Esophagus mucosa (tissue), 1 donor: Measurements from ENCODE around the gene SMIM1. TPM values are rescaled to one million over a fixed set of nuclear protein-coding genes. Genes with fewer than 3 reads are reported as not detected.

Source experiments
- ATAC-seq: fragments of 200-7000 bp; cut with Tn5 transposase; one replicate; pipeline ENCODE4 v1.9.1; 2020
- total RNA-seq: library from RNA; stranded (reverse); gene quantifications from one replicate; pipeline ENCODE4 v1.2.4, GENCODE V29; 2023
- donor health status: DM: yes; HTN: yes; CAD: no.

SMIM1 gene
- total RNA-seq, 1 donor from 2014 or later: 1.5 TPM

DNA sequence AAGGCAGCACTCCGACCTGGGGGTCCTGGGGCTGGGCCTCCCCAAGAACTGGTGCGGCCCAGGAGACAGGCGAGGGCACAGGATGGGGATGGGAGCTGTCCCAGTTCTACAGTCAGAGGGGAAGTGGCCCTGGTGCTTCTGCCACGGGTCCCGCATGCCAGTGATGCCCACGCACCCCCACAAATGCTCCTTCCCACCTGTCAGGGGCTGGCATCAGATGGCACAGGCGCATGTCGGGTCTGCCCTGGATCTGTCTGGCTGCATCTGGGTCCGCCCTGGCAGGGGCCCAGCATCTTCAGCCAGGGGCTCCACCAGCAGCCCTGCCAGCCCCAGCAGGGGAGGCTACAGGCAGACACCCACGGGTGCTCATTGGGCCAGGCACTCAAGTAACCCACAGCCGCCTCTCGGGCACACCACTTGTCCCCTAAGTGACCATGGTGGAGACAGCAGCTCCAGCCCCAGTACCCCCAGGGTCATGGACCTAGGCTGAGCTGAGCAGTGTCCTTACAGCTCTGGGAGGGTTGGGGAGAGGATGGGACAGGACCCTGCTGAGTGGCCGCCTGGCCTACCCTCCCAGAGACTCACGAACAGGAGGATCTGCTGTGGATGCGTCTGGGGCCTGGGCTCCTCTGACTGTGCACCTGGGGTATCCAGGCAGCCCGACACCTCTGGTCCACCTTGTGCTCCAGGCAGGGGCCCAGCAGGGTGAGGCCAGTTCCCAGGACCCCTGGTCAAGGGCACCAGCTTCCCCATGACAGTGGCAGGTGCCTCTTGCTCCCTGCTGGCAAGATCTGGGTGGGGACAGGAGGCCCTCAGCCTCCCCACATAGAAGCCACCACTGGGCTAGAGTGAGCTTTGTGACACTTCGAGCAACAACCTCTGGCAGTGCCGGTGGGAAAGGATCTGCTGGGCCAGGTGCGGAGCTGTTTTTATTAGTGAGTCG, 5.4 kb downstream of the SMIM1 start:
- ATAC-seq: no peak

DNA sequence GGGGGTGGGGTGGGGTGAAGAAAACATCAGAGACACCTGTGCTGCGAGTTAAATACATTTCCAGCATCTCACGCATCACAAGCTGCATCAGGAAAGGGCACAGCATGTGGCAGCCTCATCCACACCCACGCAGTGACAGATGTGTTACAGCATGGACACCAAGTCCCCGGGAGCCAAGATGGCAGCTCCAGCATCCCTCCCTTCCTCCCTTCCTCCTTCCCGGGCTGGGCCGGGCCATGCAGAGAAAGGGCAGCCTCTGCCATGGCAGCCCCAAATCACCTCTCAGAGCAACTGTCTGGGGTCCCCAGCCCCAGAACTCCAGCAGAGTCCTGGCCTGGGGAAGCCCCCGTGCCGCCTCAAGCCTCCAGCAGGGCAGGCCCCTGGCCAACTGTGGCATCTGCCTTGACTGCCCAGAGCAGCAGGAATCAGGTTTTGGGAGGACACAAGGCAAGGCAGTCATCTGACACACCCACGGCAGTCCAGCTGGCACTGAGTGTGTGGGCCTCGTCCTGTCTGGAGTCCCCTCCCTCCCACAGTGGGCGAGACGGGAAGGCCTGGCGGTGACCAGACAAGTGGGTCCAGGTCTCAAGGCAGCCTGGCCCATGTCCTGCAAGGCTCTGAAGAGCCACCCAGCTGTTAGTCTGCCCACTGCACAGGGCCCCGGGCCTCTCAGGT, 6.2 kb downstream of the SMIM1 start:
- no peak for ATAC-seq

DNA sequence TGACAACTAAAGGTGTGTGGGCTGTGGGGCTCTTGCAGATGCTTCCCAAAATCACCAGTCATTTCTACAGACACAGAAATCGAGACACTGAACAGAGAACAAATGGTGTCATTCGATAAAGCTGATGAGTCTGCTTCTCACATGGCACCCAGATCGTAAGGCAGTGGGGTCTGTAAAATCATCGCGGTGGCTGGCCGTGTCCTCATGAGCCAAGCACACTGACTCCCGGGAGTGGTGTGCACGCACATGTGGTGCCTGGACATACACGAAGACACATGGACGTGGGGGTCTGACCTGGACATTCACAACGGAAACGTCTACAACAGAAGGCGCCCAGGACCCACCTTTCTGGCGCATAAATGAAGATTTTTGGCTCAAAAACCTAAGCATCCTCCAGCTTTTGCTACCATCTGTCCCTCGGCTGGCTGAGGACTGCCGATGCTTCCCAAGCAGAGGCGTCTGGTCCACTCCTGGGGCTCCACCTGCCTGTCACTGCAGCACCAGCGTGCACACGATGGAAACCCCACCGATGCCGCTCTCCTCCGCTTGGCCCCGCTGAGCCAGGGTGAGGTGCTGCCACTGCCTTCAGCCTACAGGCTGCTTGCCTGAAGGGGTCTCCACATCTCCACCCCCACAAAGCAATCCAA, 6.8 kb downstream of the SMIM1 start:
- no peak for ATAC-seq

DNA sequence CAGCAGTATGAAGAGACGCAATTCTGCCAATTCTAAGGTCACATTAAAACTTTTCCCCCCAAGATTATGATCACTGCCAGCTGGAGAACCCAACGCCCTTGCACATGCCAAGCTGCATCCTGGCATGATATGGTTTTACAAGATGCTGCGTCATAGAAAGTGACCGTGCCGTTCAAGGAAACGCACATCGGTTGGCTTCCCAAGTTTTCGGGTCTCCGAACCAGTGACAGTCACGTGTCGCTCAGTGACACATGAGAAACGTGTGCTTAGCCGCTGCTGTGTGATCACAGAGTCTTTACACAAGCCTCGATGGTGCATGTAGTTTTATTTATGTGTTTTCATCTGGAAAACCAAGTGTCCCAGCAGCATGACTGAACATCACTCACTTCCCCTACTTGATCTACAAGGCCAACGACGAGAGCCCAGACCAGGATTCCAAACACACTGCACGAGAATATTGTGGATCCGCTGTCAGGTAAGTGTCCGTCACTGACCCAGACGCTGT, 7.4 kb downstream of the SMIM1 start:
- ATAC-seq: no peak

DNA sequence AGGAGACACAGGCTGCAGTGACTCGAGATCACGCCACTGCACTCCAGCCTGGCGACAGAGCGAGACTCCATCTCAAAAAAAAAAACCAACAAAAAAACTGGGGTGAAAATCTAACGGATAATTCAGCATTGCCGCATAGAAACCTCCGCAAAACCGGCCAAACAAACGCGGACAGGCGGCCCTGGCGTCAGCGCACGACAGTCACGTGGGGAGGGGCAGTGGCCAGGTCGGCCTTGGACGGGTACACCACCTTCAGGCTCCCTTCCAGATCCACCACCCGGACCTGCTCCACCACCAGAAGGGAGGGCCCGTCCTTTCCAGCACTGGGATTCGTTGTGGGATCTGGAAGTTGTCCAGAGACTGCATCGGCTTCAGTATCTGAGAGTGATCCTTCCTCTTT, 8.4 kb downstream of the SMIM1 start:
- ATAC-seq: no peak

DNA sequence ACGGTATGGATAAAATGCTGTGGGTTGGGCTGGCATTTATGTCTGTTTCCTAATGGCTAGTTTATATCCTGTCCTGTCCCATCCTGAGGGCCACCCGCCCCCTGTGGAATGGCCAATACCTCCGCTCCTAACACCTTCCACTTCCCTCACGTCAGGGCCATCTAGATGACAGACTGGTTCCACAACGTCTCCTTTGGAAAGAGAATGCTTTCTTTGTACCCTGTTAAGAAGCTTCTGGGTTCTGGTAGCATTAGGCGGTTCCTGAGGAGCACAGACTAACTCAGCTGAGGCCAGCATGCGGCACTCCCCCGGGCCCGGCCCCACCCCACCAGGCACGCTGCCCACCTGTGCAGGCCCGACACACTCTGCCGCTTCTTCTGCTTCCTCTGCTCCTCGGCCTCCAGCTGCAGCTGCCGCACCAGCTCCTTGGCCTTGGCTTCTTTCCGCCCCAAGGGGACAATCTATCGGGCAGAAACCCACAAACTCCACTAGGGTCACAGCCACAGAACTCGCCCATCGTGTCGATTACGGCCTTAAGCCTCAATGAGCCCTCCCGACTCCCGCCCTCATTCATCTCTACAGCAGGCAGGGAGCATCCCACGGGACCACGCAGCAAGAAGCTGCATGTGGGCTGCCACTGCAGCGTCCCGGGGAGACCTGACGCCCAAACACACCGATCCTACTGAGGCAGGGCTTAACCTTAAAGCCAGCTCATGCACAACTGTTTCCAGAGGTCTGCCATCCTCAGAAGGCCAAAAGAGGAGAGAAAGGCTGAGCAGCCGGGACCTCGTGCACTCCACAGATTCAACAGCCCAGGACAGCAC, 11.3 kb downstream of the SMIM1 start:
- no peak for ATAC-seq

DNA sequence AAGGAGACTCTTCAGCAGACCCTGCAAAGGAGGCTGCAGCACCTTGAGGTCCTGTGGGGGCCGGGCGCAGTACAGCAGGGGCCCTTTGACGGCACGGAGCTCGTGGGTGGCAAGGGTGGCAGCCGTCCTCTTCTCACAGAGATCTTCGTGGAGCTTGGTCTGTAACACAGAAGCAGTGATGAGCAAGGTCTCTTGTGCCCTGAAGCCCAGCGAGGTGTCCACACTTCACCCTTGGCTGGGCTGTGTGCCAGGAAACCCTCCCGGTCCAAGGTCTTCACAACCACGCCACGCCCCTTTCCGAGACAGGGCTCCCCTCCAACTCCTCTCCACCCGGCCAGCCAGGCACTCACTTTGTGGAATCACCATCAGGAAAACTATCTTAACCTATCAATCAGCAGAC, 12.5 kb downstream of the SMIM1 start:
- ATAC-seq: no peak

DNA sequence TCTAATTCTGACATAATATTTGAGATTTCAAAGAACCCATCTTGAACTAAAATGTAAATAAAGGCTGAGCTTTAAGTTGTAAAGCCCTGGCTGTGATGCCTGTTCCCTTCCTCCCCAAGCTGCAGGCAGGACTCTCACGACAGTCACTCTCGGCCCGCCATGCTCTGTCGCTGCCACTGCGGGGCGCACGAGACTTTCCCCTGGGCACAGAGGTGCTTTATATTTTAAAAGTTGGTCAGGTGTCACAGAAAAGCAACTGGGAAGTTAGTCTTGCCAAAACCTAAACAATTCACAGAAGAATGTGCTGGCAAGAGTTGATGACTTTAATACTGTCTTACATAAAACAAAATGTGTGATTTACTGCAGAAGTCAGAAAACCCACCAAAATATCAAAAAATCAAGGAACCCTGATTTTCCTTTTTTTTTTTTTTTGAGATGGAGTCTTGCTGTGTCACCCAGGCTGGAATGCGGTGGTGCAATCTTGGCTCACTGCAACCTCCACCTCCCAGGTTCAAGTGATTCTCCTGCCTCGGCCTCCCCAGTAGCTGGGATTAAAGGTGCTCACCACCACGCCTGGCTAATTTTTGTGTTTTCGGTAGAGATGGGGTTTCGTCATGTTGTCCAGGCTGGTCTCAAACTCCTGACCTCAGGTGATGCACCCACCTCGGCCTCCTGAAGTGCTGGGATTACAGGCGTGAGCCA, 13.1 kb downstream of the SMIM1 start:
- ATAC-seq: no peak

DNA sequence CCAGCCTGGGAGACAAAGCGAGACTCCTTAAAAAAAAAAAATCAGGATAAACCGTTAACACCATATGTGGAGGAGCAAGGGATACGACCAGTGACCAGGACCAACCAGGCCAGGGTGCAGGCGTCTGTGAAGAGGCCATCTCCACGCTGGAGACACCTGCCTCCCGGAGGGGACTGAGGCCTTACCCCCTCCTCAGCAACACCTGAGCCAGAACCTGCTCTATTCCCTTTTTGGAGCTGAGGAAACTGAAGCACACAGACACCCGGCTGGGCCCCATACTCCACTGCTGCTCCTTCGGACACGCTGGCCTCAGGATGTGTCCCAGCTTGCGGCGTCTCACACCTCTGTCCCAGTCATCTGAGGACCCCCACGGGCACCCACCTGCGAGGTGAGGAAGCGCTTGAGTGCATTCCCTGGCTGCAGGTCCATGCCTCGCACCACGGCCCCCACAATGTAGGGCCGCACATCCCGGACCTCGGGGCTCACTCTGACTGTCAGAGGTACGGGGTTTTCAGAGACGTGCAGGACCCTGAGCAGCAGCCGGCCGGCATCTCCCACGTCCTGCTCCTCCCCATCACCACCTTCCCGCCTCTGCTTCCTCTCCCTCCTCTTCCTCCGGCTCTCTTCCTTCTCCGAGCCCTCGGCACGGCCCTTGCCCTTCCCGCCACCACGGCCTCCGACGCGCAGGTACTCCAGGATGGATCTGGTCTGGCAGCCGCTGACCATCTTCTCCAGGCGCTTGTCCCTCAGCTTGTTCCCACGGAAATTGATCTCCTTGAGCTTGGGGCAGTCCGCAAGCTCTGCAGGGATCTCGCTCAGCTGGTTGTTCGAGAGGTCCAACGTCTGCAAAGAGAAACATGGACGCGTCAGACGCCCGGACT, 14.2 kb downstream of the SMIM1 start:
- ATAC-seq: no peak

DNA sequence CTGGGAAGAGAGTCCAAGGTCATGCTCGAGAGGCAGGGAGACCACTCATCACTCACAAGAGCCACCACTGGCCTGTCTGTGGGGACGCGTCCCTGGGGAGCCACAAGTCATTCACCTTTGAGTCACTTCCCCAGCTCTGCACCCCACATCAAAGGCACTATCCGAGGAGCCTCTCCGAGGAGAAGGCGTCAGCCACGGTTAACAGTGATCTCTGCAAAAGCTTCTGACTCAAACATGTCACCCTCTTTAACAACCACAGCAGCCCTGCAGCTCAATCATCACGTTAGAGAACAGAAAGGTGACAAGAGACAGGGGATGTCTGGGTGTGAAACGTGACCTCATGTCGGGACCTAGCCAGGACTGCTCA, 14.8 kb downstream of the SMIM1 start:
- no peak for ATAC-seq

DNA sequence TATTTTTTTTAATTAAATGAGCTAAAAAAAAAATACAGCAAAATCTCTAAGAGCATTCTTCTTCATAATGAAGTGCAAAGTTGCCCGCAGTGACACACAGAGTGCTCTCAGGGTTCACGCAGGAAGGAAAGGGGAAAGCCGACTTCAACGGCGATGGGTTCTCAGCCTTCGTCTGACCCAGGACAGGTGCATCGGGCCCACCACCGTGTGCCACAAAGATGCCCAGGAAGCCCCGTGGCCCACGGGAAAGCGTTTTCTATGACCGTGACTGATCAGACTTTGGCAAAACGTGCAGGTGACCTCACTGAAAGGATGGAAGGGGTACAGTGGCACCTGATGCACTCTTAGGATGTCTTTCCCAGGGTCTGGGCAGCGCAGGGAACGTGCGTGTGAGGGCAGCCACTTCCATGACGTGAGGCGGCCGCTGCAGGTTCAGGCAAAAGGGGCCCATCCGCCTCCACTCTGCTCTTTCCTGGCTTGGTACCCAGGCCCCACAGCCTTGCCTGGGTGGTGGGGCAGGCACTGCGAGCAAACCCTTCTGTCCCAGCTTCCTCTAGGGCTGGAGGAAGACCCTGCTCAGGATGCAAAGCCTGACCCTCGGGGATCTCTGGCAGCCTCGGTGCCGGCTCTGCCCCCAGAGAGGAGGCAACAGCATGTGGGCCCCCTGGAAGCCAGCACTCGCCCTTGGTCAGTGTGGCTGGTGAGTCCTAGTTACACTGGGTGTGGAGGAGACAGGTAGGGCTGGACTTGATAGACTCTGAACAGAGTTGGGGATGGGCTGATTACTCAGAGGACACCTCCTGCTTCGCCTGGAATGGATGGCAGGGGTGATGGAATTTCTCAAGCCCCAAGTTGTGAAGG, 15.4 kb downstream of the SMIM1 start:
- no peak for ATAC-seq

DNA sequence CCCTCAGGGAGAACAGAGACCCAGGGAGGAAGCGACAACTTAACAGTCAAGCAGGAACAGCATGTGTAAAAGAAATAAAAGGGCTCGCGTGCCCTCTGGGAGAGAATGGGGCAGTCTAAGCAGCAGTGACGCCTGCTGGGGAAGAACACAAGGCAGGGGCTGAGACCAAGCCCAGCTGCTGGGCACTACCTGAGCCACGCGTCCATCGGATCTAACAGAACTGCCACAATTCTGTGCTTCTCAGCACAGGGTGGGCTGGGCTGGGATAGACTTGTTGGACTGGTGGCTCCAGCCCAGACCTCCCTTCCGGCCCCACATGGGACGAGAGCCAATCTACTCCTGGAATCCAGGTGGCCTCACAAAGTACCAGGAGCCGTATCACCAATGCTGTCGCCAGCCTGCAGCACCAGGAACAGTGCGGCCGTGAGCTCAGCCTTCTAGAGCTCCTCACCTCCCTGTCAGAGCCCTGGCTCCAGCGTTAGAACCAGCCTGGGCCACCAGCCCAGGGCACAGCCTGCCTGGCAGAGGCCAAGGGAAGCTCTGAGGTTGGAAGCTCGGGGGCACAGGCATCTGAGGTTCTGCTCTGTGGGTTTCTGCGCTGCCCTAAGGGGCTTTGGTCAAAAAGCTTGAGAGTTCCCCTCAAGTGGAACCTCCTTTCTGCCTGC, 16.3 kb downstream of the SMIM1 start:
- no peak for ATAC-seq

DNA sequence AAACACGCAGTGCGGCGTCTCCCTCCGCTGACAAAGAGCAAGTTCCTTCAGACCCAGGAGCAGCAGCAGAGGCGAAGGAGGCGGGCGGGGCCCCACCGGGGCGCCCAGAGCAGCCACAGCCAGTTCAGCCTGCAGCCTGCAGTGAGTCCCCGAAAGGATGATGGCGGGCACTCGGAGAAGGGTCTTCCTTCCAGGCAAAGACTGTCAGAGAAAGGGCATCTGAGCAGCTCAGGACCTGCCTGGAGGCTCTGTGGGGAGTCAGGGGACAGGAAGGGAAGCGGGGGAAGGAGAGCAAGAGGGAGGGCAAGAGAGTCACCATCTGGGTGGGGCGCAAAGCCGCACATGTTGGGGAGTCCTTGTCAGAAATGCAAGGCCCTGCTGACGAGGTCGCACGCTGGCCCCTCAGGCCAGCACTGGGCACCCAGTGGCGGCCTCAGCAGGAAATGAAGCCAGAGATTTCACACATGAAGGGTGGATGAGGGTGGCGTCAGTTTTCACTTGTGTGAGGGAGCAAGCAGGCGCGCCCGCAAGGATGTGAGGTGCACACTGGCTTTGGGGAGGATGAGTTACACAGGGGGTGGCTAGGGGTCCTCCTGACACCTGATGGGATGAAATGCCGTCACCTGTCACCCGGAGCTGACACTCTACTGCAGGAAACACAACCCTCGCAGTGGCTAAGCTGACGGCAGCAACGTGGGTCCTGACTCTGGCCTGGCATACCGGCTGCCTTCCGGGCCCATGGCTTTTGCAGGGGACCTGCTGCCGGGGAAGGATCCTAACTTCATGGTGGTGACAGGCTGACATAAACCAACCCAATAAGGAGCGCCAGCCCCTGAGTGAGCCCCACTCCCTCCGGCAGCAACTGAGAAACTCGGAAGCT, 17.1 kb downstream of the SMIM1 start:
- ATAC-seq: no peak

DNA sequence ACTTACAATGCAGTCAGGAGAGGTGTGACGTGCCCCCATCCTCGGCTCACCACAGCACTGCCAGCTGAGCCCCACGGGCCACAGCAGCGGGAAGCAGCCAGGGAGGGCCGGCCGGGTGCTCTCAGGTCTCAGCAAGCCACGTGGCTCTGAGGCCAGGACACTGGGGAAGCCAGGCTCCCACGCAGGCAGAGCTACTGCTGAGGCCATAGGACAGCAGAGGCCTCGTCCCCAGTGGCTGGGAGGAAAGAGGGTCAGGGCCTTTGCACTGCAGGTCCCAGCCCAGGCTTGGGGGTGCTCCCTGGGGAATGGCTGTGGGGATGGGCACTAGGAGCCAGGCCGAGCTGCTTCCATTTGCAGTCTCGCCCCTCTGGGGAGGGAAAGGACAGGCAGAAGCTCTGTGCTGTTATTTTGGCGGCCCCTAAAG, 18.0 kb downstream of the SMIM1 start:
- ATAC-seq: no peak

DNA sequence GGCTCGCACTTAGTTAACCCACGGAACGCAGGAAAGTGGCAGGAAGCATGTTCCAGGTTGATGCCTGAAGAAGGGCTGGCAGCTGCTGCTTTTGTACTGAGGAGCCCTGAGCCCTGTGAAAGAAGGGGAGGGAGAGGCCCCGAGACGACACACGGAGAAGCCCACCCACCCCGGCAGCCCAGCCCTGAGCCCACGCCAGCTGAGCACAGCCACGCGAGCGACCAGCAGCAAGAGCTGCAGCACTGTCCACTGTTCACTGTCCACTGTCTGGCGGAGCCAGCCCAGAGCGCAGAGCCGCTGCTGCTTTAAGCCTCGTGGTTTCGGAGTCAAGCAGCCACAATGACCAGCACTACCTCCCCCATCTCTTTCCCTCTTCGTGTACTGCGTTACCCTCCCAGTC, 18.4 kb downstream of the SMIM1 start:
- ATAC-seq: no peak

DNA sequence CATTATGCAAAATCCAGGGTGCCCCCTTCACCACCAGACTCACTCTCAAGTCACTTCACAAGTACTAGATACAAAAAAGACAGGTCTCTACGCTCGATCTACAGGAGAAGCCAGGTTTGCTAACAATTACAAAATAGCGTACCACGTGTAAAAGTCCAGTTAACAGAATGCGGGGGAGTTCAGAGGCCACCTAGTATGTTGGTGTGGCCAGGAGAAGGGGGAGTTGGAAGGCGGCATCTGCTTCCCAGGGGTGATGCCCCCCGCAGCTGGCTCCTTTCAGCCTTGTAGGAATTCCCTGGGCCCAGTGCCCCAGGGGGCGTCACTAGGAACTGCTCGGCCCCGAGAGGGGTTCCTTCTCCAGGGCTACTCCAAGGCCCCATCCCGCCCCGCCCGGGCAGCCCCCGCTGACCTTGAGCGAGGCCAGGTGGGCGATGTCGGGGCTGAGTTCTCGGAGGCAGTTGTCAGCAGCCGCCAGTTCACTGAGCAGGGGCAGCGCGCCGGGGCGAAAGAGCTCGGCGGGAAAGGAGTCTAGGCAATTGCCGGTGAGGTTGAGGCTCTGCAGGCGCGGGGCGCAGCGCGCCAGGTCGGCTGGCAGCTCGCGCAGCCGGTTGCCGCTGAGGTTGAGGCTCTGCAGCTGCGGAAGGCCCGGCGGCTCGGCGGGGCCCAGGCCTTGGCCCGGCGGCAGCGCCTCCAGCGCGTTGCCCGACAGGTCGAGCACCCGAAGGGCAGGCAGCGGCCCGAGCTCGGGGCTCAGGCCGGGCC, 23.1 kb downstream of the SMIM1 start:
- ATAC-seq: peak; percentile 1
